AG08395 (cell line): ENCODE results near the gene GIMAP8.
"Not testable (repeated sequence)": the region's sequence is repeated elsewhere in the genome, so short reads cannot be mapped to it uniquely, and the experiment has no call there.

Source experiments
- DNase-seq: peaks from one replicate; pipeline ENCODE4 v3.0.0; 2012; ENCODE audit warnings: mixed read lengths, low spot score

The GIMAP8 gene

DNA sequence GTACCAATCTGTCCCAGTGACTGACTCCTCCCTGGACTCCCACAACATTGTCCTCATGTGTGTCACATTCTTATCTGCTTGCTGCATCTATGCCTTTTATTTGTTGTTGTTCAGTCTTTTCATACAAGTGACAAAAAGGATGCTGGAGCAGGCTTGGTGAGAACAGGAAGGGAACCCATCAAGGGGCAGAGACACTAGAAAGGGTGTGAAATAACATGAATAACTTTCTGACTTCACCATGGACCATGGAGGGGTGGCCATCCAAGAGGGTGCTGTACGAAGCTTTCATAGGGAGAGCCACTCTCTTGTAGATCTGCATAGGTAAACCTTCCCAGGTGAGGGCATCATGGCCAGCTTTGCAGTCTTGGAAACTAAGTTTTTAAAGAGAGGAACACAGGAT lies 14.5 kb downstream of the GIMAP8 start:
- DNase-seq: no peak

DNA sequence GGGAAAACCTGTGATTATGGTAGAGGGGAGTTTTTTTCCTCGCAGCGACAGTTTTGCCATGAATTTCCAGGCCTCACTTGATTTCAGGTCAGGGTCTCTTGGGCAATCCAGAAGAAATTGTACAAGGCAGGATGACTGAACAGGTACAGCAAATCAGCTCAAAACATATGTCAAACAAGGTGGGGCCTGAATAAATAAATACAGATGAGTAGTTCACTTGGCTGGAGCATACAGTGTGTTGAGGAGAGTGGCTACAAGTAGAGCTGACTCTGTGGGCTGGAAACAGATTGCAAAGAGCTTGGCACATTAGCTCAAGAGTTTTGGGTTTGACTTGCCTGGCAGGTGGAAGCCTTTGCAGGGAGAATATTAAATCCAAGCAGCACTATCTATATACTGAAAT lies 15.0 kb downstream of the GIMAP8 start:
- DNase-seq: no peak

DNA sequence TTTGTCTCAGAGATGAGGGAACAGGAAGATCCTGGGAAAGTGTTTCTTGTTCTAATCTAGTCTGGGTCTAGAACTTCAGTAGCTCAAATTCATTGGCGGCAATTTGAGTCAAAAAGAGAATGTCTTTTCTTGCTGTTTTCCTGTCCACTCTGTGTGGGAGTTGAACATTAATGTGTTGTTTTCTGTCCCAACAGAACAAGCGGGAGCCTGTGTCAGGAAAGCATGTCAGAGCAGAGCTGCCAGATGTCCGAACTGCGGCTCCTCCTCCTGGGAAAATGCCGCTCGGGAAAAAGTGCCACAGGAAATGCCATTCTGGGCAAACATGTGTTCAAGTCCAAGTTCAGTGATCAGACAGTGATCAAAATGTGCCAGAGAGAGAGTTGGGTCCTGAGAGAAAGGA lies 16.0 kb downstream of the GIMAP8 start:
- no peak for DNase-seq

DNA sequence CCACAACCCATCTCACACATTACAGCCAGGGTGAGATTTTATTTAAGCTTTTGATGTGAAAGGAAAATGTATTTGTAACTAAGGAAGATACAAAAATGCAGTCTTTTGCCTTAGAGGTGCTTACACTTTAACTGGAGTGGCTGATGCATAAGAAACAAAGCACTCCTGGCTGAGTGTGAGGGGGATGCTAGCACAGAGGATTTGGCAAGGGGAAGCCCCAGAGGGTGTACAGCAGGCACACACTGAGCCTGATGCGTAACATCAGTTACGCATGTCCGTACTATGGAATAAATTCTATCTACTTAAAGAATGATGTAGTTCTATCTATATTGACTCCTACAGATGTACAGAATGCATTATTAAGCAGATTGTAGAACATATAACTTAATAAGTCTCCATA lies 17.8 kb downstream of the GIMAP8 start:
- DNase-seq: no peak

DNA sequence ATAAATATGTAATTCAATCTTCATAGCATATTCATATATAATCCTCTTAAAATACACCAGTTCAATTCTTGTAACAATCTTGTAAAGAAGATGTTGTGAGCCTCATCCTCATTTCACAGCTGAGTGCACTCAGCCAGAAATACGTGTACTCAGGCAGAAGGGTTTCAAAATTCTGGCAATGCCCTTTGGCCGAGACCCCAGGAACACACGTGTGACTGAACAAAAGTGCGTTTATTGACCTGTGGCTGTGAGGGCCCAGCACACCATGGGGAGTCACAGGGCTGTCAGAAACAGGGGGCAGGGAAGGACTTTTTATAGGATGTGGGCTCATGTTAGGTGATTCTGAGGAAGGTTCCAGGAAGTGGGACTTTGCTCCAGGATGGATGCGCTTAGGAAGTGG lies 21.5 kb downstream of the GIMAP8 start:
- DNase-seq: no peak

DNA sequence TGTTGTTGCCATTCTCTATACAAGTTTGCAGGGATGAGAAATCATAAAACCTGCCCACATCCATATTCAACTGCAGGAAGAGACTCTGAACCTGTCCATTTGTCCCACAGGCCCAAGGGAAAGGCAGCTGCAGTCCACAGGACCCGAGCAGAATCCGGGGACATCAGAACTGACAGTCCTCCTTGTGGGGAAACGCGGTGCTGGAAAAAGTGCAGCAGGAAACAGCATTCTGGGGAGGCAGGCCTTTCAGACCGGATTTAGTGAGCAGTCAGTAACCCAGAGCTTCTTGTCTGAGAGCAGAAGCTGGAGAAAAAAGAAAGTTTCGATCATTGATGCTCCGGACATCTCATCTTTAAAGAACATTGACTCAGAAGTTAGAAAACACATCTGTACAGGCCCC lies 23.5 kb downstream of the GIMAP8 start:
- no peak for DNase-seq

DNA sequence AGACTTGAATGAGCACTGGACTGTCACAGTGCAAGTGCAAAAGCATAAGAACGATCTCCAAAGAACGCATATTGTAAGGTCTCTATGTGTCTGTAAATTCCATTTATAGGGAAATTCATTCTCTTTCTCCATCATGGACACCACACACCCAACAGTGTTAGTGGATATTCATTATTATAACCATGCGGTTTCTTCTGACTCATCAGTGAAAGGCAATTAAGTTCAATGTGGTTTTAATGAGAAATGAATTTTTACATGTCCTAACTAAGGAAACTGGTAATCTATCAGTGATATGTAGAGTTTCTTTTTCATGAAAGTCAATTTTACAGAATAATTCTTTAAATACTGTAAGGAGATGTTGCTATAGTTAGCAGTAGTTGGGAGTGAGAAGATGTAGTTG lies 25.9 kb downstream of the GIMAP8 start:
- no peak for DNase-seq

DNA sequence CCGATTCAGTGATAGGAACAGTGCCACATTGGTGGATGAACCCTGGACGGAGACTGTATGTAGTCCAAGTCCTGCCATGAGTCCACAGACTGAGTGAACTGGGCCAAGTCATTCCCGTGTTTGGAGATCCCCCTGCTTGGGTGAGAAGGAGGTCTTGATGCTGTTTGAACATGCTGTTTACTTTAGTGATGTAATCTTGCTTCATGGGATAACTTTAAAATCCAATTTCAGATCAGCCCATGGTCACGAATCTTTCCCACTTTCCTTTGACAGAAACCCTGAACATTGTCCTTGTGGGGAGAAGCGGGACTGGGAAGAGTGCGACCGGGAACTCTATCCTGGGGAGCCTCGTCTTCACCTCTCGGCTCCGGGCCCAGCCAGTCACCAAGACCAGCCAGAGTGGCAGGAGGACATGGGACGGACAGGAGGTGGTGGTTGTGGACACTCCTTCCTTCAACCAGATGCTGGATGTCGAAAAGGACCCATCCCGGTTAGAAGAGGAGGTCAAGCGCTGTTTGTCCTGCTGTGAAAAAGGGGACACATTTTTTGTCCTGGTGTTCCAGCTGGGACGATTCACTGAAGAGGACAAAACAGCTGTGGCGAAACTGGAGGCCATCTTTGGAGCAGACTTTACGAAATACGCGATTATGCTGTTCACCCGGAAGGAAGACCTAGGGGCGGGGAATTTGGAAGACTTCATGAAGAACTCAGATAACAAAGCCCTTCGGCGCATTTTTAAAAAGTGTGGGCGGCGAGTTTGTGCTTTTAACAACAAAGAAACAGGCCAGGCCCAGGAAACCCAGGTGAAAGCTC lies 26.6 kb downstream of the GIMAP8 start:
- DNase-seq: no peak

DNA sequence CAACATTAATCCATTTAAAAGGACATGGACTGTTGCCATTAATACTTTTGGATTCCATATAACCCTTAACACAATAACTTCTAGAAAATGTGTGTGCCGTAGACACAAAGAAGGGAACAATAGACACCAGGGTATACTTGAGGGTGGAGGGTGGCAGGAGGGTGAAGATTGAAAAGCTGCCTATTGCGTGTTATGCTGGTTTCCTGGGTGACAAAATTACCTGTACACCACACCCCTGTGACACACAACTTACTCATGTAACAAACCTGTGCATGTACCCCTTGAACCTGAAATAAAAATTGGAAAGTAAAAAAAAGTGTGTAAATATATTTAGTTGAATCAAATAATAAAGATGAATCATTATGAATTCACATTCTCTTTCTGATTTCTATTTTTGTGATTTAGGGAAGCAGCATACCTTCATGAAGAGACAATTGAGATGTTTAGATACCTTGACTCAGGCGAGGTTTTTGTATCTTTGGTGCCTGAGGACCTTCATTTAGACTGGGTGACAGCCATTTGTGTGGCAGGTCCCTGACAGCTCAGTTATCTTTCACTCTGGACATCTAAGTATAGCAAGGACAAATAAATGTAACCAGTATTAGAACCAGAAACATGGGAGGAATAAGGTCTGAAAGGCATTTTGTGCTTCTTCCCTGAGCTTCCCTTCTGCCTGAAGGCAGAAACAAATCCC lies 28.7 kb downstream of the GIMAP8 start:
- no peak for DNase-seq

DNA sequence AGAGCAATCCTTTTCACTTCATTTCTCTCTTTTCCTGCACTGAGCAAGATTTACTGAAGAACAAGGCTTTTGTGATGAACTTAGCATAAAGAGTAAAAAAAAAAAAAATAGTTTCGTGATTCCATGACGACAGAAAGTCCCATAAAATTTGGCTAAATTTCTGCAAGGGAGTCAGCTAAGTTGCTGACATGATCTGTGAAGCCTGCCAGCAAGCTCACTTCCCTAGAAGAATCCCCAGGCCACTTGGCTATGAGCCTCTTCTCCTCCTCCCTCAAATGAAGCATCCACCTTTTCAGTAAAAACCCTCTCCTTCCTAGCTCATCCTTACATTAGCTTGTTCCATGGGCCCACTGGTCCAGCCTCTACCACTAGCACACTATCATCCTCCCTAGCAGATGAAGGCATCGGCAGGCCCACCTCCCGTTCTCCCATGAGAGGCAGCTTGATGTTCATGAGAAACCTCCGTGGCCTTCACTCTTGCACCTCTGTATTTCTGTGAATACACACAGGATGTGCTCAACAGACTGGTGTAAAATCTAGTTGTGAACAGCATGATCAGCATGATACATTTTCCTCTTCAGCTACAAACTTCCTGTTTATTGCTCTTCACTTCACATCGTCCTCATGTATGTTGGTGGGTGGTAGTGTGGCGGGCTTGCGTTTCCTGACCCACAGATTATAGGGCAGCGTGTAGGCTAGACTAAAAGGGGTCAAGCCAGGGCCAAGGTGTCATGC lies 30.9 kb downstream of the GIMAP8 start:
- no peak for DNase-seq

DNA sequence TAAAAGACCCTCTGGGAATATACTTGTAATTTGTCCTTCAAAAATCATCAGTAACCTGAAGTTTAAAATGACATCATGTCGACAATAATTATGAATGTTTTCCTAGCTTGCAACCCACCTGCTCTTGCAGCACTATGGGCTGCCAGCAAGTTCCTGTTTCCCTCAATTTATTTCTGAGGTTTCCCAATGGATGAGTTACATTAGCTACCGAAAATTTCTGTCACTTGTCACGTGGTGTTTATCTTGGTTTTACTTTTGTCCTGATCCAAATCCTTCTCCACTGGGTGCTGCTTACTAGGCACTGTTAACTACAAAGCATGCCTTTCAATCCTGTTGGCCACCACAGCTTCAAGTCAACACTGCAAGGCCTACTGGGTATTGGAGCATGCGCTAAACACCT lies 31.5 kb downstream of the GIMAP8 start:
- no peak for DNase-seq

DNA sequence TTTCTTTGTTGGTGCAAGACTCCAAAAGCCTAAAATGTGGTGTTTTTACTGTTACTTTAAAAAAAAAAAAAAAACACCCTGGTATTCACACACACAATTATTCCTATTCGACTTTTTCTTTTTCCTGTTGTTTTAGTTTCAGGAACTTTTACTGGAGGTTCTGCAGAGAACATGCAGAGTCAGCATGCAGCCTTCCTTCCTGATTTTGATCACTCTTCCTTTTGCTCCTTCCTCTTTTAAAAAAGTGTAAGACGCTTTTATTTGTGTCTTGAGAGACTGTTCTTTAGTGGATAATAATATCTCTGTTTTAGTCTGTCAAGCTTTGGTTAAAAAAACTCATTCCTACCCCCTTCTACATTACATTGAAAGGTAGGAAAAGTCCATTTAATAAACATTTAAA lies 33.1 kb downstream of the GIMAP8 start:
- not testable (repeated sequence) for DNase-seq

DNA sequence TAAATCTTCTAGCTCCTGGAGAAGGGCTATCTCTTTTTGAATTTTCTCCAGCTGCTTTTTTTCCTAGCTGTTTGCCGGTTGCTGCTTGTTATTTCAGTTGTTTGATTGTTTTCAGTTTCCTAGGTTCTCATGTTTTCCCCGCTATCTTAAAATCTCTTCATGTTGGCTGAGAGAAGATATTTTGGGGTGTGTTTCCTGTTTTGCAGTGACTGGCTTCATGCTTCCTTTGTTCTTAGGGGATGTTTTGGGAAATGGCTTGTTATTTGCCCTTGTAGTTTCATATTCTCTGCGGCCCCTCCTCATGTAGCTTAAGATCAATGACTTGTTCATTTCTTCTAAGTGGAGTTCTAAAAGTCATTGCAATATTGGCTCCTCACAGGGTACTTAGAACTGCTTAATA lies 33.6 kb downstream of the GIMAP8 start:
- not testable (repeated sequence) for DNase-seq

DNA sequence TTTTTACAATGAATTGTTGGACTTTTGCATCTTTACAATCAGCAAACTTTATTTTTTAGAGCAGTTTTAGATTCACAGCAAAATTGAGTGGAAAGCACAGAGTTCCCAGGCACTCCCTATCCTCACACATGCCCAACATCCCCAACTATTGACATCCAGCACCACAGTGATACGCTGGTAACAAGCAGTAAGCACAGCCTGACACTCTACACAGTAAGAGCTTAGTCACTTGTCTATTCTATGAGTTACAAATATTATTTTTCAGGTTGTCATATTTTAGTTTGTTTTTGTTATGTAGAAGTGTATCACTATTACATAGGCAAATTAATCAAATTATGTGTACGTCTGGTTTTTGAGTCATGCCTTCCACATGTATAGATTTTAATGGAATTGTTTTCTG lies 37.2 kb downstream of the GIMAP8 start:
- DNase-seq: no peak

DNA sequence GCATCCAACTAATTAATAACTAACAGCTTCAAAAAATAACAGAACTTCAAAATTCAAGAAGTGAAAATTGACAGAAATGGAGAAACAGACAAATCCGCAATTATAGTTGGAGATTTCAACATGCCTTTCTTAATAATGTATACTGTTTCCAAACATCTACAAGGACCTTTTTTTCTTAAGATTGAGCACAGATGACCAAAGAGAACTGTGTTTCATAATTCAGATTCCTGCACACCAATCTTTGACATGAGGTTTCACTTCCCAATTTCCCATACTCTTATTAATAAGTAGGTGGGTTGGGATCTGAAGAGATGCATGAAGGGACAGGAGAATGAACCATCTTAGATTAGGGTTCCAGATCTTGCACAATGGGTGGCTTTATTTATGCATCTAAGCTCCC lies 39.4 kb downstream of the GIMAP8 start:
- DNase-seq: no peak

DNA sequence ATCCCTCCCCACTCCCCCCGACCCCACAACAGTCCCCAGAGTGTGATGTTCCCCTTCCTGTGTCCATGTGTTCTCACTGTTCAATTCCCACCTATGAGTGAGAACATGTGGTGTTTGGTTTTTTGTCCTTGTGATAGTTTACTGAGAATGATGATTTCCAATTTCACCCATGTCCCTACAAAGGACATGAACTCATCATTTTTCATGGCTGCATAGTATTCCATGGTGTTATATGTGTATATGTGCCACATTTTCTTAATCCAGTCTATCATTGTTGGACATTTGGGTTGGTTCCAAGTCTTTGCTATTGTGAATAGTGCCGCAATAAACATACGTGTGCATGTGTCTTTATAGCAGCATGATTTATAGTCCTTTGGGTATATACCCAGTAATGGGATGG lies 43.0 kb downstream of the GIMAP8 start:
- DNase-seq: not testable (repeated sequence)

DNA sequence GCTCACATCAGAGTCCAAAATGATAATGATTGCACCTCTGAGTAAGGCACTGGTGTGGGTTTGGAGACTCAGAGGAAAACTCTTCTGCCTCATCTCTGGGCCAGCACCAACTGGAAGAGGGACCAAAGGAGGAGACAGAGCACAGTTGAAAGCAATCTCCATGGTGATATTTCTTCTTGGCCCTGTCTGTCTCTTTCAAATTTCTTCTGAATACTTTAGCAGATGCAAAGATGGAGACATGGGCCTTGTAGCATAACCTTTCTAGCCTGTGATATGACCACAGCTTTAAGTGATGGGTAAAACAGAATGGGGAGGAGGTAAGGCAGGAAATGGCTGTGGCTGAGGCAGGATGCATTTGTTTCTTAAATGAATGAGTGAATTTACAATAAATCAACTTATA lies 52.1 kb downstream of the GIMAP8 start:
- DNase-seq: no peak

DNA sequence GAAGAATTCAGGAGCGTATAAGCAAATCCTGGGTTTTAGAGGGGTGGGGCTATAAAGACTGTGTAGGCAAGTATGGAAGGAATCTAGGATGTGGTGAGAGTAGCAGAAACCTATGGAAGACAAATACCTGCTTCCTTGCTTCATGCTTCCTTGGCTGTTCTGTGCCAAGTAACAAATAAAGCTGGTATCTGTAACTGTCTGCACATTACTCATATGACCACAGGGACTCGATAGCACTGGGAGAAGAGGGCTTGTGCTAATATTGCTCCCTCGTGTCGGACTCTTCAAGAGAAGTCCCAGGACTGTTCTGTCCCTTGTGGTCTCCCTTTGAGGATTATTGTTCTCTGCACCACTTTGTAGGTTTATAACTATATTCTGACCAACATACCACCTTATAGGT lies 52.7 kb downstream of the GIMAP8 start:
- DNase-seq: no peak

DNA sequence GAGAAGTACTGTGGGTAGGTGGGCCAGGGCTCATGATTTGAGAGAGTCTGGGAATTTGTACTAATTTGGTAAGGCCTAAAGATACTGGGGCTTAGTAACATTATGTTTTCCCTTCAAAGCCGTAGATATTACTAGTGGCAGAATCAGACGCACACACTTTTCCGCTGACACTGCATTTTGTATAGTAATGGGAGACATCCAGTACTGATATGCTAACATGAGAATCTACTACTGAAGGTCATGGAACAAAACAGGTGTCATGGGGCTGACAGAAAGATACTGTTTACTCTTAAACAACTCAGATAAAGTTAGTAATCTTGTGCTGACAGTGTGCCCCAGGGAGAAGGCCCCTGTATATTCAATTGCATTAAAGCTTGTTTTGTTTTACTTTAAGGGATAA lies 53.2 kb downstream of the GIMAP8 start:
- no peak for DNase-seq

DNA sequence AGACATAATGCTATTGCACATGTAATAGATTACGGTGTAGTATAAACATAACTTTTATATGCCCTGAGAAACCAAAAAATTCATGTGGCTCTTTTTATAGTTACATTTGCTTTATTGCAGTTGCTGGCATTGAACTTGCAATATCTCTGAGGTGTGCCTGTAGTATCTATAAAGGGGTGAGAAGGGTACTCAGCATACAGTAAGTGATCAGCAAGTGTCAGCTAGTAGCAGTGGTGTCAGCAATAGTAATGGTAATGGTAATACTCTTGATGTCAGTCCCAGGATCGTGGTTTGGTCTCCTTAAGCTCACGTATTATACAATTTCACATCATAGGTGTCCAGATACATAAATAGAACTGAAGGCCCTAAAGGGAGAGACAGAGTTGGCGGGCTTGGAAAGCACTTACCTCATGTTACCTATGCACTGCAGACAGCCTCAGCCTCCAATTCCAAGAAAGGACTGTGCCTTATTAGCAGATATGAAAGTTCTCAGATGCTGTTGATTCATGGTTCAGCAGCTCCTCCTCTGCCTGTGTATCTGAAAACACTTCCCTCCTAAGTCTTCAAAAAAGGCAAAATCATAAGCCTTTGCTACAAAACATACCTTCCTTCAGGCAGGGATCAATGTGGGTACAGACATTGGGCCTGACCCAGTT lies 57.6 kb downstream of the GIMAP8 start:
- no peak for DNase-seq

DNA sequence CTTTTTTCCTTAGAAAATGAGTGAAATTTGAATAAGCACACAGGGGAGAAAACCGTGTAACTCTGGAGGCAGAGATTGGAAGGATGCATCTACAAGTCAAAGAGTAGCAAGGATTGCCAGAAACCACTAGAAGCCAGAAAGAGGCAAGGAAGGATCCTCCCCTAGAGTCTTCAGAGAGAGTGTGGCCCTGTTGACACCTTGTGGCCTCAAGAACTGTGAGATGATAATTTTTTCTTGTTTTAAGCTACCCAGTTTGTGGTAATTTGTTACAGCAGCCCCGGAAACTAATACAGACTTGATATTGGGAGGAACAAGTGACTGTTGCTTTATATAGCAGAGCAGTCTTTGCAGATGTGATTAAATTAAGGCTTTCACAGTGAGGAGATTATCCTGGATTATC lies 60.6 kb downstream of the GIMAP8 start:
- DNase-seq: no peak

DNA sequence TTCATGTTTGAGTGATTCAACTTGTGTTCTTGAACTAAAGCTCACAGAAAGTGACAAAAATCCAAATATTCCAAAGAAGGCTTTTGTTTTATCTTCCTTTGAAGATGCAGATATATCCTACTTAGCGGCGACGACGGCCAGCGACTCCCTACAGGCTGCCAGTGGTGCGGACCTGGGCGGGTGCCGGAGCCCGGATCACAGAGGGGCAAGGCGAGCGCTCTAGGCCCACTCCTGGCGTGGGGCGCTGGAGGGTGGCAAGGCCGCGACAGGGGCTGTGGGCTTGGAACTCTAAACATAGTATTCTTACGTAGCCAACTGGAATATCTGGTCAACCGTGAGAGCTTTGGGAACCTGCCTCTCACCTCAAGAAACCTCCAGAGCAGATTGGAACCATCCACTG lies 63.3 kb downstream of the GIMAP8 start:
- DNase-seq: no peak
